DOHH2 (cell line): ENCODE measurements around the gene COL18A1.

ENCODE experiments used
- H3F3A ChIP-seq: fragments of 200-600 bp; sonication (generic), shearing (Covaris generic); 2 replicates; pipeline ENCODE4 v1.6.0; 2016; ENCODE audit warnings: antibody characterized with exemption, mild to moderate bottlenecking; ENCODE audit not compliant: control insufficient read depth, insufficient read depth
- H3K27ac ChIP-seq: fragments of 200-600 bp; sonication (generic); 2 replicates; pipeline ENCODE4 v1.5.1; 2014; ENCODE audit warnings: low read depth, mild to moderate bottlenecking, low read length, moderate library complexity
- H3K27me3 ChIP-seq: fragments of 200-600 bp; sonication (generic); 2 replicates; pipeline ENCODE4 v1.6.1; 2014; ENCODE audit warnings: mild to moderate bottlenecking, low read length, mixed read lengths; ENCODE audit not compliant: control insufficient read depth
- H3K36me3 ChIP-seq: fragments of 200-600 bp; sonication (generic); 2 replicates; pipeline ENCODE4 v1.6.1; 2014; ENCODE audit warnings: mild to moderate bottlenecking, low read length, moderate library complexity, mixed read lengths; ENCODE audit not compliant: control insufficient read depth
- H3K4me1 ChIP-seq: fragments of 200-600 bp; sonication (generic); 2 replicates; pipeline ENCODE4 v1.6.1; 2014; ENCODE audit warnings: mild to moderate bottlenecking, low read length, mixed read lengths; ENCODE audit not compliant: control insufficient read depth
- H3K4me2 ChIP-seq: fragments of 200-600 bp; sonication (generic); 2 replicates; pipeline ENCODE4 v1.6.0; 2014; ENCODE audit warnings: mild to moderate bottlenecking, low read length, moderate library complexity
- H3K4me3 ChIP-seq: fragments of 200-600 bp; sonication (generic); 2 replicates; pipeline ENCODE4 v1.5.1; 2014; ENCODE audit warnings: mild to moderate bottlenecking, low read length, mixed read lengths
- H3K79me2 ChIP-seq: fragments of 200-600 bp; sonication (generic); 2 replicates; pipeline ENCODE4 v1.6.1; 2014; ENCODE audit warnings: mild to moderate bottlenecking, low read length, mixed read lengths; ENCODE audit not compliant: control insufficient read depth
- H3K9me2 ChIP-seq: fragments of 200-600 bp; sonication (generic); replicated peaks from 2 replicates; pipeline ENCODE4 v1.6.1; 2014; ENCODE audit warnings: mild to moderate bottlenecking, low read length, mixed read lengths; ENCODE audit not compliant: control insufficient read depth
- H3K9me3 ChIP-seq: fragments of 200-600 bp; sonication (generic); 2 replicates; pipeline ENCODE4 v1.6.1; 2014; ENCODE audit warnings: antibody characterized with exemption, low read length, mixed read lengths; ENCODE audit not compliant: control insufficient read depth, insufficient read depth
- H4K20me1 ChIP-seq: fragments of 200-600 bp; sonication (generic); 2 replicates; pipeline ENCODE4 v1.6.0; 2014; ENCODE audit warnings: low read depth, mild to moderate bottlenecking, antibody characterized with exemption, low read length, moderate library complexity; ENCODE audit not compliant: control insufficient read depth, insufficient read depth
- EZH2phosphoT487 ChIP-seq: fragments of 200-600 bp; sonication (generic); IDR thresholded peaks from 2 replicates; pipeline ENCODE4 v1.6.1; 2017; ENCODE audit warnings: borderline replicate concordance, mild to moderate bottlenecking, antibody characterized with exemption, low read length, moderate library complexity, mixed read lengths
- TF ChIP-seq, protein P1 (sequence below): fragments of 200-600 bp; sonication (generic); IDR thresholded peaks from one replicate; pipeline ENCODE4 v1.5.1; 2014; ENCODE audit warnings: antibody characterized with exemption, mild to moderate bottlenecking, low read depth, low read length; ENCODE audit not compliant: poor library complexity, severe bottlenecking

The COL18A1 gene

DNA sequence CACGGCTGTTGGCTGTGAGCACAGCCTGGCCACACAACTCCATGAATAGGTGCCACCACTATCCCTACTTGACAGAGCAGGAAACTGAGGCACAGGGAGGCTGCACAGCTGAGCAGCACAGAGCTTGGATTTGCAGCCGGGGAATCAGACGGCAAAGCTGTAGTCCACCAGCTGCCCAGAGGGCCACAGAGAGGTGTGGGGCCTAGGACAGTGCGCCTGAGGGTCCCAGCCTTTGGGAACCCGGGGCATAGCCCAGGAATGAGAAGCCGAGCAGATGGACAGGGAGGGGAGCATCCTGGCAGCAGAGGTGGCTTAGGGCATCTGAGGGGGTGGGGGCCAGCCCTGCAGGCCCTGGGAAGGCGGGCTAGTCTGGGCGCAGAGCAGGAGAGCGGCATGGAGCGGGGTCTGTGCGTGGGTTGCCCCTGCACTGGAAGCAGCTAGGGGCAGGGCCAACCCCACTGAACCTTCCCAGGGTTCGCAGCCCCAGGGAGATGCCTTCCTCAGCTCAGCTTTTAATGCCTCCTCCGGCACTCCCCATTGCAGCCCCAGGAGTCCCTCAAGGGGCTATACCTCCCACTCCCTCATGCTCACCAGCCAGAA, 46.2 kb upstream of the COL18A1 start:
- H3K4me3 ChIP-seq = no peak overlapping the region
- H4K20me1 ChIP-seq = no peaks in the 10 kb centered on the region
- no peak overlapping the region for H3K27ac ChIP-seq
- no peak for TF ChIP-seq EZH2phosphoT487
- TF ChIP-seq, protein P1, sequence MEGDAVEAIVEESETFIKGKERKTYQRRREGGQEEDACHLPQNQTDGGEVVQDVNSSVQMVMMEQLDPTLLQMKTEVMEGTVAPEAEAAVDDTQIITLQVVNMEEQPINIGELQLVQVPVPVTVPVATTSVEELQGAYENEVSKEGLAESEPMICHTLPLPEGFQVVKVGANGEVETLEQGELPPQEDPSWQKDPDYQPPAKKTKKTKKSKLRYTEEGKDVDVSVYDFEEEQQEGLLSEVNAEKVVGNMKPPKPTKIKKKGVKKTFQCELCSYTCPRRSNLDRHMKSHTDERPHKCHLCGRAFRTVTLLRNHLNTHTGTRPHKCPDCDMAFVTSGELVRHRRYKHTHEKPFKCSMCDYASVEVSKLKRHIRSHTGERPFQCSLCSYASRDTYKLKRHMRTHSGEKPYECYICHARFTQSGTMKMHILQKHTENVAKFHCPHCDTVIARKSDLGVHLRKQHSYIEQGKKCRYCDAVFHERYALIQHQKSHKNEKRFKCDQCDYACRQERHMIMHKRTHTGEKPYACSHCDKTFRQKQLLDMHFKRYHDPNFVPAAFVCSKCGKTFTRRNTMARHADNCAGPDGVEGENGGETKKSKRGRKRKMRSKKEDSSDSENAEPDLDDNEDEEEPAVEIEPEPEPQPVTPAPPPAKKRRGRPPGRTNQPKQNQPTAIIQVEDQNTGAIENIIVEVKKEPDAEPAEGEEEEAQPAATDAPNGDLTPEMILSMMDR = no peak
- H3K9me3 ChIP-seq = no peaks in the 10 kb centered on the region
- H3K79me2 ChIP-seq = no peaks in the 10 kb centered on the region
- no peaks in the 10 kb centered on the region for H3K27me3 ChIP-seq
- no peaks in the 10 kb centered on the region for H3K36me3 ChIP-seq
- no peaks in the 10 kb centered on the region for H3F3A ChIP-seq
- H3K9me2 ChIP-seq = no peaks in the 10 kb centered on the region
- H3K4me1 ChIP-seq = no peaks in the 10 kb centered on the region
- H3K4me2 ChIP-seq = no peak overlapping the region

- Histone ChIP-seq H3K27ac (no peak overlapping the region), H3K4me2 (no peak overlapping the region), H3K9me2 (no peaks in the 10 kb centered on the region), H3K9me3 (no peaks in the 10 kb centered on the region), H3K79me2 (no peaks in the 10 kb centered on the region), H3K4me3 (no peak overlapping the region), H3K4me1 (no peaks in the 10 kb centered on the region), H3K27me3 (no peaks in the 10 kb centered on the region), H3F3A (no peaks in the 10 kb centered on the region), H3K36me3 (no peaks in the 10 kb centered on the region), H4K20me1 (no peaks in the 10 kb centered on the region)
- TF ChIP-seq, protein P1 = no peak
- no peak for TF ChIP-seq EZH2phosphoT487
Observed at GRCh38 chr21:45359451-45360217, 45.3 kb upstream of the COL18A1 start.

DNA sequence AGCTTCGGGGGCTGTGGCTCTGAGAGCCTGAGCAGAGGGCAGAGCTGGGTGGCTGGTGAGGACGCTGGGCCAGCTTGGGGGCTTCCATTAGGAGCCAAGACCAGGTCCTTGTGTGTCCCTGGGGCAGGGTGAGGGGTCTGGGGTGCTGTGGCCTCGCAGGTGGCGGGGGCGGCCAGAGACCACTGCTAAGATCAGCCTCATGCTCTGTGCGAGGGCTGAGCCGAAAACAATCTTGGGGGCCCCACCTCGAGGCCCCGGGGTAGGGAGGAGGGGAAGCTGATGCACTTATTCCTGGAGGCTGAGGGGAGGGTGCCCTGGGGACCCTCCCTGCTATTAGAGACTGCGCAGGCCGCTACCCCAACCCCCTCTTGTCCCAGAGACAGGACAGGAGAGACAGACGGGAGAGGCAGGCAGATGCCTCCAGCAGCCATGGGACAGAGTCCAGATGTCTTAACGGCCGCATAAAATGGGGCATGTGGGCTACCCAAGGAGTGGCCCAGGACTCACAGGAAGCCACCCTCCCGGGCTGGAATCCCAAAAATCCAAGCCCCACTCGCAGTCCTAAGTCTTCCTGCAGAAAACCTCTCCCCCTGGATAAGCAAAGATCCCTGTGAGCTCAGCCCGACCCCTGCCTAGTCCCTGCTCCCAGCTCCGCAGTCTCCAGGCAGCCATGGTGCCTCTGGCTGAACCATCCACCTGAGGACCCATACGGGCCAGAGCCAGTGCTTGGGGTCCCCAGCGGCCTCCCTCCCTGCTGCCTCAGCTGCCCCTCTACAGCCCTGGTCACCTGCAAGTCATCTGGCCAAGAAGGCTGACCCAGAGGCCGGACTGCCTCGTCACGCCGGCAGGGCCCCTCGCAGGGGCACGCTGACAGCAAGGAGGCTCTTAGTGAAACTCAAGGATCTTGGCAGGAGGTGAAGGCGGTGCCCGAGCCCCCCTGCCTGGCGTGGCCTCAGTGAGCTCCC, 43.6 kb upstream of the COL18A1 start:
- Histone ChIP-seq H3K4me1 (no peaks in the 10 kb centered on the region), H3K27ac (no peak overlapping the region), H3K4me2 (no peak overlapping the region), H3K27me3 (no peaks in the 10 kb centered on the region), H3K9me3 (no peaks in the 10 kb centered on the region), H3K79me2 (no peaks in the 10 kb centered on the region), H4K20me1 (no peaks in the 10 kb centered on the region), H3K36me3 (no peaks in the 10 kb centered on the region), H3F3A (no peaks in the 10 kb centered on the region), H3K9me2 (no peaks in the 10 kb centered on the region), H3K4me3 (no peak overlapping the region)
- TF ChIP-seq, protein P1 = no peak
- no peak for TF ChIP-seq EZH2phosphoT487
